GM12878 (cell line): ENCODE results near the gene FSTL1. TPM values are rescaled to one million over a fixed set of nuclear protein-coding genes. Genes with fewer than 3 reads are reported as not detected.

Experiments used
- ATAC-seq: fragments of 200-7000 bp; cut with Tn5 transposase; 3 replicates; pipeline ENCODE4 v1.9.1; 2020; ENCODE audit warnings: mild to moderate bottlenecking, moderate library complexity
- BruUV-seq: library from RNA; stranded (reverse); fragments of 400-500 nt; replicated peaks from 2 replicates; lab custom pipeline; 2021; lab: Mats Ljungman, UMichigan
- CTCF ChIA-PET: fragments of 300-600 bp; sonication (Branson Sonifier 250); formaldehyde crosslinking; extraction: SDS; loops from one replicate; lab custom pipeline; 2021; ENCODE audit warnings: inconsistent platforms; lab: Yijun Ruan, JAX
- POLR2A ChIA-PET: fragments of 350-600 bp; formaldehyde crosslinking; extraction: SDS; loops from one replicate; lab custom pipeline; 2021; ENCODE audit warnings: inconsistent platforms; lab: Charles Lee
- RAD21 ChIA-PET: fragments of 300-600 bp; sonication (Branson Sonifier 250); formaldehyde crosslinking; loops from one replicate; lab custom pipeline; 2023; ENCODE audit warnings: antibody characterized with exemption; ENCODE audit not compliant: unreplicated experiment; lab: Charles Lee
- SMC1A ChIA-PET: fragments of 300-600 bp; sonication (Branson Sonifier 250); formaldehyde crosslinking; loops from one replicate; lab custom pipeline; 2023; ENCODE audit not compliant: unreplicated experiment, uncharacterized antibody; lab: Charles Lee
- DNase-seq: peaks from one replicate; pipeline ENCODE4 v3.0.0-alpha.2; 2011; ENCODE audit warnings: low read depth, low spot score
- FAIRE-seq: peaks from 3 replicates; lab custom pipeline; 2011; peaks lifted over from hg19 to GRCh38; lab: Jason Lieb, UNC
- H2AFZ ChIP-seq: 2 replicates; pipeline ENCODE4 v1.6.0; 2011; ENCODE audit warnings: low read depth, low read length, control low read depth; ENCODE audit not compliant: control insufficient read depth
- H3K27ac ChIP-seq: 2 replicates; pipeline ENCODE4 v1.5.1; 2011; ENCODE audit warnings: control low read depth; ENCODE audit not compliant: control insufficient read depth, insufficient read depth
- H3K27me3 ChIP-seq, 2 experiments: replicated peaks in 1 of 2; 2 replicates each; pipeline versions ENCODE4 v1.6.0 to v1.6.1; 2011; ENCODE audit warnings: low read length in 1 of 2; ENCODE audit not compliant: control insufficient read depth in 2 of 2, insufficient read depth in 2 of 2
- H3K36me3 ChIP-seq, 2 experiments: 2 replicates each; pipeline ENCODE4 v1.5.1; 2011; ENCODE audit warnings: low read length in 1 of 2; ENCODE audit not compliant: control insufficient read depth in 2 of 2, insufficient read depth in 2 of 2
- H3K4me1 ChIP-seq: 2 replicates; pipeline ENCODE4 v1.6.1; 2011; ENCODE audit warnings: mild to moderate bottlenecking, low read length, moderate library complexity, mixed read lengths; ENCODE audit not compliant: control insufficient read depth, insufficient read depth
- H3K4me2 ChIP-seq: 2 replicates; pipeline ENCODE4 v1.6.0; 2011; ENCODE audit warnings: control low read depth; ENCODE audit not compliant: control insufficient read depth, insufficient read depth
- H3K4me3 ChIP-seq: fragments of 200-600 bp; sonication (generic); 2 replicates; pipeline ENCODE4 v1.5.1; 2016
- H3K79me2 ChIP-seq: 2 replicates; pipeline ENCODE4 v1.6.0; 2011; ENCODE audit warnings: low read length; ENCODE audit not compliant: control insufficient read depth, insufficient read depth
- H3K9ac ChIP-seq: 2 replicates; pipeline ENCODE4 v1.8.0; 2011; ENCODE audit warnings: low read length, control low read depth, mixed read lengths; ENCODE audit not compliant: control insufficient read depth, insufficient read depth
- H3K9me3 ChIP-seq: replicated peaks from 3 replicates; pipeline ENCODE4 v1.5.1; 2011; ENCODE audit warnings: mild to moderate bottlenecking, low read length; ENCODE audit not compliant: control insufficient read depth, insufficient read depth
- H4K20me1 ChIP-seq: 2 replicates; pipeline ENCODE4 v1.6.0; 2011; ENCODE audit not compliant: control insufficient read depth, insufficient read depth
- CBX5 ChIP-seq: sonication (generic); IDR thresholded peaks from 2 replicates; pipeline ENCODE4 v1.6.1; 2016; ENCODE audit warnings: low read depth, moderate library complexity, mild to moderate bottlenecking, inconsistent platforms
- FOXM1 ChIP-seq: IDR thresholded peaks from 2 replicates; pipeline ENCODE4 v1.6.1; 2012; ENCODE audit warnings: low read depth, mild to moderate bottlenecking, inconsistent platforms, low read length, moderate library complexity
- IRF3 ChIP-seq: fragments of 450-650 bp; IDR thresholded peaks from 2 replicates; pipeline ENCODE4 v1.6.1; 2014; ENCODE audit warnings: mild to moderate bottlenecking
- IRF4 ChIP-seq: IDR thresholded peaks from 2 replicates; pipeline ENCODE4 v1.6.1; 2011; ENCODE audit warnings: low read depth, low read length
- KAT2A ChIP-seq: conservative IDR thresholded peaks from 2 replicates; pipeline ENCODE4 v1.6.1; 2011; ENCODE audit warnings: low read depth, low read length; ENCODE audit not compliant: control insufficient read depth
- MAX ChIP-seq: IDR thresholded peaks from 2 replicates; pipeline ENCODE4 v1.6.1; 2012; ENCODE audit warnings: low read depth, low read length, improper control_type of control experiment
- NRF1 ChIP-seq: conservative IDR thresholded peaks from 2 replicates; pipeline ENCODE4 v1.6.1; 2011; ENCODE audit warnings: mild to moderate bottlenecking, low read depth, low read length, improper control_type of control experiment
- PBX3 ChIP-seq: IDR thresholded peaks from 2 replicates; pipeline ENCODE4 v1.6.1; 2011; ENCODE audit warnings: mild to moderate bottlenecking, low read depth, low read length, moderate library complexity; ENCODE audit not compliant: insufficient replicate concordance
- PKNOX1 ChIP-seq: fragments of 450-650 bp; IDR thresholded peaks from 2 replicates; pipeline ENCODE4 v1.6.1; 2016; ENCODE audit warnings: mild to moderate bottlenecking
- PML ChIP-seq: IDR thresholded peaks from 2 replicates; pipeline ENCODE4 v1.6.1; 2012; ENCODE audit warnings: low read length, inconsistent platforms
- RELA ChIP-seq: fragments of 450-650 bp; IDR thresholded peaks from 2 replicates; pipeline ENCODE4 v1.8.0; 2014; ENCODE audit warnings: borderline replicate concordance; ENCODE audit not compliant: partially characterized antibody
- SP1 ChIP-seq: IDR thresholded peaks from one replicate; pipeline ENCODE4 v1.6.1; 2011; ENCODE audit warnings: low read depth, low read length
- STAT3 ChIP-seq: IDR thresholded peaks from 2 replicates; pipeline ENCODE4 v1.6.1; 2011; ENCODE audit warnings: low read depth, low read length, improper control_type of control experiment
- TBL1XR1 ChIP-seq: IDR thresholded peaks from 2 replicates; pipeline ENCODE4 v1.6.1; 2012; ENCODE audit warnings: low read depth, low read length, improper control_type of control experiment
- ZBTB11 ChIP-seq: fragments of 450-650 bp; formaldehyde crosslinking; IDR thresholded peaks from 2 replicates; pipeline ENCODE4 v1.5.0; 2022; ENCODE audit warnings: mild to moderate bottlenecking, missing genetic modification characterization
- ZNF622 ChIP-seq: fragments of 450-650 bp; IDR thresholded peaks from 2 replicates; pipeline ENCODE4 v1.6.1; 2017; ENCODE audit warnings: mild to moderate bottlenecking, inconsistent platforms
- WGBS: methylation state at CpG from one replicate; pipeline ENCODE4 v1.1.6; 2016; ENCODE audit warnings: low lambda C conversion rate; ENCODE audit not compliant: insufficient replicate concordance, insufficient coverage; ENCODE audit errors: missing lambda C conversion rate; 5-methylcytosine and 5-hydroxymethylcytosine counted together
- in situ Hi-C: fragments of 300-500 bp; cut with MboI; formaldehyde crosslinking; loops from 9 replicates; pipeline ENCODE4 v1.14.3; 2018; ENCODE audit warnings: mixed read lengths
- intact Hi-C: fragments of 100-400 bp; cut with micrococcal nuclease; formaldehyde crosslinking; loops from one replicate; pipeline ENCODE4 v1.14.2; 2022; ENCODE audit not compliant: unreplicated experiment
- polyA plus RNA-seq, 11 experiments: library from polyadenylated mRNA; depleted of rRNA in 4 of 11; unstranded in 6 of 11; stranded (reverse) in 5 of 11; fragments of >200 nt; fragmentation: Nextera tagmentation in 4 of 11; fragmentation: Illumina TruSeq in 1 of 11; extraction: Ambion mirVana in 4 of 11; extraction: Trizol in 1 of 11; gene quantifications; 1 replicate in 1 of 11; 2 replicates in 10 of 11; pipeline versions ENCODE4 v1.2.1 to v1.2.3, GENCODE V29; 2011 to 2016; ENCODE audit warnings: inconsistent platforms in 2 of 11, missing spikeins in 2 of 11, low read depth in 1 of 11
- total RNA-seq, 4 experiments: library from RNA; depleted of rRNA in 3 of 4; stranded (reverse); fragments of >200 nt in 3 of 4; fragmentation: Illumina TruSeq in 1 of 4; extraction: Trizol in 1 of 4; gene quantifications; 2 replicates each; pipeline versions ENCODE4 v1.2.1 to v1.2.3, GENCODE V29; 2013 to 2021

FSTL1 gene
- total and polyA plus RNA-seq, 10 of the 15 experiments (the other 5 are each of a cell fraction or from before 2014, with no cell fraction given), result 0.06 to 1.7 (median 0.32) TPM; not detected in 4

GRCh38 chr3:120487191-120487650, 36.4 kb upstream of the FSTL1 start:
- Histone ChIP-seq H3K36me3 (no peaks in the 10 kb centered on the region), H3K4me1 (no peaks in the 10 kb centered on the region), H4K20me1 (no peaks in the 10 kb centered on the region), H3K4me2 (no peak overlapping the region), H3K27ac (no peak overlapping the region), H3K9ac (no peak overlapping the region), H3K27me3 (no peaks in the 10 kb centered on the region), H3K4me3 (no peak overlapping the region), H3K79me2 (no peaks in the 10 kb centered on the region), H3K9me3 (no peaks in the 10 kb centered on the region), H2AFZ (no peak overlapping the region)
- in situ Hi-C loops (no loop called here), intact Hi-C loops (no loop called here)
- ChIA-PET RAD21 (no interaction called here), CTCF (no interaction called here), POLR2A (no interaction called here), SMC1A (no interaction called here)
- no TSS peak for BruUV-seq
- FAIRE-seq, result no peak
- TF ChIP-seq IRF3, result no peak
- no peak for TF ChIP-seq KAT2A
- no peak for TF ChIP-seq PML
- no peak for TF ChIP-seq FOXM1
- TF ChIP-seq ZBTB11 (CRISPR knock-in tag), result no peak
- no peak for TF ChIP-seq STAT3
- TF ChIP-seq IRF4, result no peak
- no peak for TF ChIP-seq PBX3
- no peak for TF ChIP-seq ZNF622
- no peak for TF ChIP-seq CBX5
- TF ChIP-seq MAX, result no peak
- TF ChIP-seq PKNOX1, result no peak
- TF ChIP-seq RELA, result no peak
- TF ChIP-seq TBL1XR1, result no peak
- TF ChIP-seq SP1, result no peak
- no peak for TF ChIP-seq NRF1
- no peak for ATAC-seq
- no peak for DNase-seq
- WGBS, result 13% methylated on average over 3 of the region's 3 CpGs
